Renal pelvis (tissue), 4 donors: ENCODE results near the gene C2orf76. TPM values are rescaled to one million over a fixed set of nuclear protein-coding genes. Genes with fewer than 3 reads are reported as not detected.

Experiments
- DNase-seq: peaks from one replicate; pipeline ENCODE4 v3.0.0-alpha.2; 2013
- polyA plus RNA-seq, 3 donors: library from polyadenylated mRNA; unstranded; fragments of 120-200 nt; gene quantifications; one replicate each; pipeline ENCODE4 v1.2.1, GENCODE V29; 2013; ENCODE audit not compliant: insufficient read length in 3 of 3

Gene C2orf76
- polyA plus RNA-seq, 3 donors, result 17.1 to 20.2 (median 17.7) TPM

GRCh38 chr2:119349289-119349688 is 17.3 kb downstream of the C2orf76 start:
- no peak for DNase-seq

GRCh38 chr2:119341684-119342083 is 24.9 kb downstream of the C2orf76 start:
- DNase-seq, result no peak

GRCh38 chr2:119339562-119339923 is 27.1 kb downstream of the C2orf76 start:
- DNase-seq, result no peak

- DNase-seq, result no peak
These were observed 27.6 kb downstream of the C2orf76 start for GRCh38 chr2:119338826-119339561.

- peak; percentile 22 for DNase-seq
These were observed 28.4 kb downstream of the C2orf76 start for GRCh38 chr2:119338272-119338671.

- no peak for DNase-seq
These were observed 28.9 kb downstream of the C2orf76 start for GRCh38 chr2:119337749-119338148.

GRCh38 chr2:119333833-119334232 is 32.8 kb downstream of the C2orf76 start:
- DNase-seq, result no peak

- no peak for DNase-seq
These were observed 33.3 kb downstream of the C2orf76 start for GRCh38 chr2:119333360-119333759.

GRCh38 chr2:119332953-119333352 is 33.7 kb downstream of the C2orf76 start:
- no peak for DNase-seq

GRCh38 chr2:119327431-119327830 is 39.2 kb downstream of the C2orf76 start:
- no peak for DNase-seq

GRCh38 chr2:119326938-119327337 is 39.7 kb downstream of the C2orf76 start:
- DNase-seq, result no peak

- no peak for DNase-seq
These were observed 41.9 kb downstream of the C2orf76 start for GRCh38 chr2:119324685-119325270.

GRCh38 chr2:119323459-119323858 is 43.2 kb downstream of the C2orf76 start:
- no peak for DNase-seq

- DNase-seq, result no peak
These were observed 47.0 kb downstream of the C2orf76 start for GRCh38 chr2:119319593-119319992.

GRCh38 chr2:119317554-119317953 is 49.1 kb downstream of the C2orf76 start:
- DNase-seq, result no peak

- DNase-seq, result no peak
These were observed 50.6 kb downstream of the C2orf76 start for GRCh38 chr2:119316066-119316465.

GRCh38 chr2:119315241-119315925 is 51.3 kb downstream of the C2orf76 start:
- no peak for DNase-seq

GRCh38 chr2:119311831-119312230 is 54.8 kb downstream of the C2orf76 start:
- no peak for DNase-seq

- peak; percentile 17 for DNase-seq
These were observed 55.3 kb downstream of the C2orf76 start for GRCh38 chr2:119311371-119311770.

GRCh38 chr2:119308793-119309330 is 57.8 kb downstream of the C2orf76 start:
- DNase-seq, result no peak

- no peak for DNase-seq
These were observed 59.1 kb downstream of the C2orf76 start for GRCh38 chr2:119307419-119308140.

- no peak for DNase-seq
These were observed 60.4 kb downstream of the C2orf76 start for GRCh38 chr2:119306196-119306590.
